Keratinocyte (primary cell): Measurements from ENCODE around the gene GFPT2. TPM values are rescaled to one million over a fixed set of nuclear protein-coding genes. Genes with fewer than 3 reads are reported as not detected.

Experiments used
- DNase-seq: peaks from one replicate; pipeline ENCODE4 v3.0.0-alpha.2; 2011; ENCODE audit warnings: low read depth, missing footprints, low spot score
- FAIRE-seq: peaks from 2 replicates; lab custom pipeline; 2011; peaks lifted over from hg19 to GRCh38; lab: Jason Lieb, UNC
- H2AFZ ChIP-seq: 2 replicates; pipeline ENCODE4 v1.6.0; 2012; ENCODE audit warnings: low read length, control low read depth, inconsistent platforms; ENCODE audit not compliant: control insufficient read depth
- H3K27ac ChIP-seq: 2 replicates; pipeline ENCODE4 v1.5.1; 2011; ENCODE audit warnings: low read length; ENCODE audit not compliant: control insufficient read depth, insufficient read depth
- H3K27me3 ChIP-seq: 3 replicates; pipeline ENCODE4 v1.6.0; 2011; ENCODE audit warnings: low read length; ENCODE audit not compliant: control insufficient read depth, insufficient read depth; ENCODE audit errors: extremely low read depth
- H3K36me3 ChIP-seq, 2 experiments: 2 replicates in 1 of 2; 3 replicates in 1 of 2; pipeline ENCODE4 v1.5.1; 2011; ENCODE audit warnings: low read length in 2 of 2, mild to moderate bottlenecking in 1 of 2; ENCODE audit not compliant: control insufficient read depth in 2 of 2, insufficient read depth in 2 of 2; ENCODE audit errors: extremely low read depth in 1 of 2
- H3K4me1 ChIP-seq: 3 replicates; pipeline ENCODE4 v1.5.1; 2011; ENCODE audit warnings: low read length; ENCODE audit not compliant: control insufficient read depth, insufficient read depth; ENCODE audit errors: extremely low read depth
- H3K4me2 ChIP-seq: 3 replicates; pipeline ENCODE4 v1.6.0; 2011; ENCODE audit warnings: low read depth, low read length; ENCODE audit not compliant: control insufficient read depth, insufficient read depth; ENCODE audit errors: extremely low read depth
- H3K4me3 ChIP-seq, 3 experiments: fragments of 200-600 bp in 1 of 3; sonication (generic) in 1 of 3; 2 replicates in 2 of 3; 3 replicates in 1 of 3; pipeline ENCODE4 v1.5.1; 2011 to 2016; ENCODE audit warnings: low read length in 3 of 3, mild to moderate bottlenecking in 3 of 3, control low read depth in 2 of 3, inconsistent platforms in 1 of 3, low read depth in 1 of 3, mixed read lengths in 1 of 3, mixed run types in 1 of 3, moderate library complexity in 1 of 3; ENCODE audit not compliant: control insufficient read depth in 2 of 3, insufficient read depth in 2 of 3; ENCODE audit errors: extremely low read depth in 1 of 3
- H3K79me2 ChIP-seq: 2 replicates; pipeline ENCODE4 v1.6.0; 2012; ENCODE audit warnings: low read length; ENCODE audit not compliant: control insufficient read depth, insufficient read depth
- H3K9ac ChIP-seq: 3 replicates; pipeline ENCODE4 v1.6.0; 2011; ENCODE audit warnings: low read length; ENCODE audit not compliant: control insufficient read depth, insufficient read depth; ENCODE audit errors: extremely low read depth
- H3K9me1 ChIP-seq: 3 replicates; pipeline ENCODE4 v1.6.0; 2011; ENCODE audit warnings: low read length; ENCODE audit not compliant: control insufficient read depth, insufficient read depth; ENCODE audit errors: extremely low read depth
- H3K9me3 ChIP-seq: 2 replicates; pipeline ENCODE4 v1.5.1; 2012; ENCODE audit warnings: low read depth, low read length; ENCODE audit not compliant: control insufficient read depth
- H4K20me1 ChIP-seq: 3 replicates; pipeline ENCODE4 v1.6.0; 2011; ENCODE audit warnings: low read length; ENCODE audit not compliant: control insufficient read depth, insufficient read depth; ENCODE audit errors: extremely low read depth
- EZH2 ChIP-seq: IDR thresholded peaks from one replicate; pipeline ENCODE4 v1.6.1; 2012; ENCODE audit warnings: inconsistent platforms, mild to moderate bottlenecking, low read length, moderate library complexity
- dilution Hi-C: fragments of 300-500 bp; cut with MboI; formaldehyde crosslinking; loops from one replicate; pipeline ENCODE4 v1.7.0; 2020; ENCODE audit warnings: low sequenced_read_pairs; ENCODE audit not compliant: extremely low pct_ligation_motif_present
- polyA plus RNA-seq, 5 experiments: library from polyadenylated mRNA; depleted of rRNA in 3 of 5; stranded (reverse) in 3 of 5; stranded (forward) in 1 of 5; unstranded in 1 of 5; fragments of >200 nt; gene quantifications; 1 replicate in 1 of 5; 2 replicates in 3 of 5; 3 replicates in 1 of 5; pipeline versions ENCODE4 v1.2.1 to v1.2.3, GENCODE V29; 2011 to 2012; ENCODE audit warnings: missing spikeins in 2 of 5, low read depth in 1 of 5, low replicate concordance in 1 of 5
- TF ChIP-seq, protein P1 (sequence below), 3 experiments: IDR thresholded peaks in 1 of 3; conservative IDR thresholded peaks in 1 of 3; optimal IDR thresholded peaks in 1 of 3; 2 replicates in 2 of 3; 3 replicates in 1 of 3; pipeline versions ENCODE3 to v1.5.1; 2011; ENCODE audit warnings: low read length in 3 of 3, mild to moderate bottlenecking in 3 of 3, moderate library complexity in 2 of 3, control low read depth in 1 of 3, inconsistent platforms in 1 of 3; ENCODE audit not compliant: insufficient read depth in 2 of 3; ENCODE audit errors: extremely low read depth in 1 of 3

GFPT2 gene
- polyA plus RNA-seq, 1 donor (not counting 4 experiments of a cell fraction or from before 2014, with no cell fraction given): not detected

- no peaks in the 10 kb centered on the region for H3K9me1 ChIP-seq
- DNase-seq (no peak), FAIRE-seq (no peak)
- no peak overlapping the region for H2AFZ ChIP-seq
- H4K20me1 ChIP-seq: no peaks in the 10 kb centered on the region
- peaks cover 2% of the 10 kb centered on the region for H3K9me3 ChIP-seq
- H3K4me2 ChIP-seq: no peak overlapping the region
- H3K9ac ChIP-seq: no peak overlapping the region
- H3K36me3 ChIP-seq: no peaks in the 10 kb centered on the region
- dilution Hi-C loops: no loop called here
- H3K79me2 ChIP-seq: no peaks in the 10 kb centered on the region
- H3K4me3 ChIP-seq: no peak overlapping the region
- TF ChIP-seq, protein P1, sequence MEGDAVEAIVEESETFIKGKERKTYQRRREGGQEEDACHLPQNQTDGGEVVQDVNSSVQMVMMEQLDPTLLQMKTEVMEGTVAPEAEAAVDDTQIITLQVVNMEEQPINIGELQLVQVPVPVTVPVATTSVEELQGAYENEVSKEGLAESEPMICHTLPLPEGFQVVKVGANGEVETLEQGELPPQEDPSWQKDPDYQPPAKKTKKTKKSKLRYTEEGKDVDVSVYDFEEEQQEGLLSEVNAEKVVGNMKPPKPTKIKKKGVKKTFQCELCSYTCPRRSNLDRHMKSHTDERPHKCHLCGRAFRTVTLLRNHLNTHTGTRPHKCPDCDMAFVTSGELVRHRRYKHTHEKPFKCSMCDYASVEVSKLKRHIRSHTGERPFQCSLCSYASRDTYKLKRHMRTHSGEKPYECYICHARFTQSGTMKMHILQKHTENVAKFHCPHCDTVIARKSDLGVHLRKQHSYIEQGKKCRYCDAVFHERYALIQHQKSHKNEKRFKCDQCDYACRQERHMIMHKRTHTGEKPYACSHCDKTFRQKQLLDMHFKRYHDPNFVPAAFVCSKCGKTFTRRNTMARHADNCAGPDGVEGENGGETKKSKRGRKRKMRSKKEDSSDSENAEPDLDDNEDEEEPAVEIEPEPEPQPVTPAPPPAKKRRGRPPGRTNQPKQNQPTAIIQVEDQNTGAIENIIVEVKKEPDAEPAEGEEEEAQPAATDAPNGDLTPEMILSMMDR (optimal IDR thresholded peaks at IDR 0.05 in 1 of 3, IDR thresholded peaks at IDR 0.05 in 1 of 3, conservative IDR thresholded peaks at IDR 0.05 in 1 of 3; ENCODE audit: extremely low read depth in 1 of 3, insufficient read depth in 2 of 3, low read length in 3 of 3): no peak
- TF ChIP-seq EZH2: no peak
- H3K27ac ChIP-seq: no peak overlapping the region
- H3K4me1 ChIP-seq: no peaks in the 10 kb centered on the region
- H3K27me3 ChIP-seq: no peaks in the 10 kb centered on the region
Measured at GRCh38 chr5:180389252-180390101, 36.3 kb upstream of the GFPT2 start.

GRCh38 chr5:180387798-180388197 lies 34.7 kb upstream of the GFPT2 start:
- Histone ChIP-seq H3K27me3 (no peaks in the 10 kb centered on the region), H3K36me3 (no peaks in the 10 kb centered on the region), H3K27ac (no peak overlapping the region), H3K9ac (no peak overlapping the region), H3K4me1 (no peaks in the 10 kb centered on the region), H3K9me3 (peaks cover 2% of the 10 kb centered on the region), H3K9me1 (no peaks in the 10 kb centered on the region), H3K4me3 (no peak overlapping the region), H3K4me2 (no peak overlapping the region), H2AFZ (no peak overlapping the region), H4K20me1 (no peaks in the 10 kb centered on the region), H3K79me2 (no peaks in the 10 kb centered on the region)
- dilution Hi-C loops: no loop called here
- TF ChIP-seq, protein P1 (optimal IDR thresholded peaks at IDR 0.05 in 1 of 3, IDR thresholded peaks at IDR 0.05 in 1 of 3, conservative IDR thresholded peaks at IDR 0.05 in 1 of 3; ENCODE audit: extremely low read depth in 1 of 3, insufficient read depth in 2 of 3, low read length in 3 of 3): no peak
- TF ChIP-seq EZH2: no peak
- FAIRE-seq: no peak
- DNase-seq: no peak
